HG03442 (cell line): ENCODE measurements around the gene SFMBT2.
"Not testable (repeated sequence)": the region's sequence is repeated elsewhere in the genome, so short reads cannot be mapped to it uniquely, and the experiment has no call there.

ENCODE experiments used
- ATAC-seq: cut with Tn5 transposase; IDR thresholded peaks from one replicate; pipeline ENCODE4 v1.9.1; 2021; ENCODE audit warnings: mild to moderate bottlenecking, moderate library complexity; ENCODE audit not compliant: unreplicated experiment

The SFMBT2 gene

DNA sequence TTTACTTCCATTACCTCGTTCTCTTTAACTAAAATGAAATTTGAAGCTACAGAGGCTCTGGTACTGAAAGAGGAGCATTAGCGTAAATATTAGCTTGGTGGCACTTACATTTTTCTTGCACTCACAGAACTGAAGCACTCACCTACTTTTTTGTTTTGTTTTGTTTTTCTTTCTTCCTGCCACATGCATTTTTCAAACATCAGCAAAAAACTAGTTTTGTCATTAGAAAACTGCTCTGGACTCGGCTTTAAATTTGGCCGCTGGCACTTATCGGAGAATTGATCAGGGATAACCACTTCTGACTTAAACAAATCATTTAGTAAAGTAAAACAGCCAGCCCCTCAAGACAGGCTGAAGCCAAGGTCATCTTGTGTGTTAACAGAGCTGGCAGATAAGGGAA lies 216.3 kb downstream of the SFMBT2 start:
- no peak for ATAC-seq

DNA sequence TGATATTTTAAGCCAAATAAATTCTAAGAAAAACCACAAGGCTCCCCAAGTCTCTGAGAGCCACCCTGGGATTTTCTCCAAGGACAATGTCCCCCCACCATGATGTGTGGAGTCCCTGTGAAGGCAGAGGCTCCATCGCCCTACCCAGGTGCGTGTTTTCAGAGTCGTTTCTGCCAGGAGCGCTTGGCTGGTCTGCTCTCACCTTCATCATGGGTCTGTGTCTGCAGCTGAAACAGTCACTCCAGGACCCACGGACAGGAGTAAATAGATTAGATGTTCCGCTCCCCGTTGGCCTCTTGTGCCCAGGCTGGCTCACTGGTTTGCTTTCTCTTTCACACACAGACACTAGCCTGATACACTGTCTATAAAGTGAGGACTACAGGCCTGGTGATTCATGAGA lies 217.5 kb downstream of the SFMBT2 start:
- ATAC-seq, result no peak

DNA sequence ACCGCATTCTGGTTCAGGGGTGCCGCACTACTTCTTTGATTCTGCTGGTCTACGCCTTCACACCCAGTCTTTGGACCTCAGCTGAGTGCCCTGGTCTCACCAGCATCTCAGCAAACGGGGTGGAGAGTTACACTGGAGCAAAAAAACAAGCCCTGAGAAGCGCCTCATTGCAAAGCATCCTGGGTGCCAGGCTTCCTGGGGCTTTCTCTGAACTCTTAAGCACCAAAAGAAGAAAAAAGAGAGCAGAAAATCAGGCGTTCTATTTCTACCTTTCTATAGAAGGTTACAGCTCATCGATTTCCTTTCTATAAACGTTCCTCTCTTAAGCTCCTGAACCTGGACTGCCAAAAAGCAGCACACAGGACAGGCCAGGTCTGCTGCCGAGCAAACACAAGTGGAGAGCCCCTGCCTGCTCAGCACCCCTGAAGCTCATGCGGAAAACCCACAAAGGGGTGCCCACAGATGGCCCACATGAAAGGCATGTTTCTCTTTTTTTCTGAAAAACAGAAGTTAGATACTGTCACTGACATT lies 217.9 kb downstream of the SFMBT2 start:
- no peak for ATAC-seq

DNA sequence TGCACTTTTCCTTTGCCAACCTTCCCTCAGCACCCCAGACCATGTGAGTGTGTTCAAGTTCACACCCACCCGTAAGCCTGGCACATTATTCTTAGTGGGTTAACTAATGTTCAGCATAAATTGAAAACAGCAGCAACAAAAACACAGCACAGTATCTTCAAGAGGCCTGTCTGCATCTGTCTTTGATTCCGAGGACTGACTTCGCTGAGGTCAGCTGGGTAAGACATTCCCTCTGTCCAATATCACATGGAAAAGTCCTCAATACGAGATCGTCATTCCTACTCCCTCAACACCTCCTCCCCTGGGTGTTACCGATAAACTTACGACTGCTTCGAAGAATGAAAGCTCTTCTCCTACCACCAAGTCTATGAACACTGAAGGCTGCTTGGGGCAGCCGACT lies 218.8 kb downstream of the SFMBT2 start:
- ATAC-seq, result no peak

DNA sequence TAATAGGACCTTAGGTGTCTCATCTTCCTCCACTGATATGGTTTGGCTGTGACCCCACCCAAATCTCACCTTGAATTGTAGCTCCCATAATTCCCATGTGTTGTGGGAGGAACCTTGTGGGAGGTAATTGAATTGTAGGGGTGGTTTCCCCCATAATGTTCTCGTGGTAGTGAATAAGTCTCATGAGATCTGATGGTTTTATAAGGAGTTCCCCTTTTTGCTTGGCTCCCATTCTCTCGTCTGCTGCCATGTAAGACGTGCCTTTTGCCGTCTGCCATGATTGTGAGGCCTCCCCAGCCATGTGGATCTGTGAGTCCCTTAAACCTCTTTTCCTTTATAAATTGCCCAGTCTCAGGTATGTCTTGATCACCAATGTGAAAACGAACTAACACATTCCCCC lies 220.1 kb downstream of the SFMBT2 start:
- ATAC-seq, result not testable (repeated sequence)

DNA sequence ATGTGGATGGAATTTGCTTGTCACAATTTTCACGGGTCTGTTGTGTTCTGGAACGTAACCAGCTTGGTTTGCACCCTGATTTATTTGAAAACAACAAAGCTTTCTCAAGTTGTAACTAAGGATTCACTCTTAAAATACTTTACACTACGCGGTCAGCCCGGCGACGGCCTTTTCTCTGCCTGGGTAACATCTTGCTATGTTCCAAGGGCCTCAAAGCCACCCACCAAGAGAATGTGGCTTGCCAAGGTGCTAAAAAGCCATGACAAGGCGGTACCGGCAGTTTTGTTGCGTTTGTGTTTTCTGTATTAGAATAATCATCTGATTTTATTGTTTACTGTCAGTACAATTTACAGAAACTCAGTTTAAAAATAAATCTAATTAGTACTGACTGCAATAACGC lies 220.9 kb downstream of the SFMBT2 start:
- ATAC-seq, result no peak

DNA sequence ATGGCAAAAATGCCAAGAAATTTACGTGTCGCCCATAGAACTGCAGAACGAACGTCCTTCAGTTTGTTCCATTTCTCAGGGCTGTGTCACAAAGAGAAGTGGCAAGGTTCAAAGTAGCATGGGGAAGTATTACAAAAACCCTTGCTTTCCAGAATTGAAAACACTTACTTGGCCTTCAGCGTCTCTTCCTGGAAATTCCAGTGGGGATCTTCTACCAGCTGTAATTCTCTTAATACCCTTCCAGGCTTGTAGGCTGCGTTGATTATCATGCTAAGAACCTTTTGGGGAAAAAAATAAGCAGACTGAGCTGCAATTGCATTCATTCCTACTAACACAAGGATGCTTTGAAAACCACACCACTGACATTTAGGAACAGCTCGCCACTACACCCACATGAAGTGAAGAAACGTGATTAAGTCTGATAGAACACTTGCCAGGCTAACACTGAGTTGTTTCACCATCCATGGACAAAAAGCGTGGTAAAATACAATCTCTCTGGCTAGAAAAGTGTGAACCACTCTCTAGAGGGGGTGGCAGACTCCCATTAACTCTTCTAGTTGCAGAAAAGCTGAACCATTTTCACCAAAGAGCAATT lies 222.3 kb downstream of the SFMBT2 start:
- no peak for ATAC-seq

DNA sequence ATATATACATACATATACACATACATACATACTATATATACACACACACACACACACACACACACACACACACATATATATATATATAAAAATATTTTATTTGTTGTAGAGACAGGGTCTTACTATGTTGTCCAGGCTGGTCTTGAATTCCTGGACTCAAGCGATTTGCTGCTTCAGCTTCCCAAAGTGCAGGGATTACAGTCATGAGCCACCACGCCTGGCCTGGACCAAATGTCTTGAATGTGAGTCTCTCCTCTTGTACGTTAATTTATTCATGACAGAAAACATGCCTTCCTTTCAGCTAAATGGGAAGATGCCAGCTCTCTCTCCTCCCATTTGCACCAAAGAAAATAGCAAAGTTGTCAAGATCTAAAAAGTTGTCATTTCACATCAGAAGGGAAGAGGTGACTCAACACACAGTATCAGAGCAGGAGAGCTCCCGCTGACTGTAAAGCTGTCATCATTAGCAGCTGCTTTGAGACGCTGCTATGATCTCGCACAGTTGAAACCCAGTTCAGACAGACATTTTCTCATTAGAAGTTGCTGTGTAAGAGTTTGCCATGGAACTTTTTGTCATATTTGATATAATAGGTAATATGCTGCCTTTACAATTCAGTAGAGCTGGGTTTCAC lies 224.3 kb downstream of the SFMBT2 start:
- no peak for ATAC-seq

DNA sequence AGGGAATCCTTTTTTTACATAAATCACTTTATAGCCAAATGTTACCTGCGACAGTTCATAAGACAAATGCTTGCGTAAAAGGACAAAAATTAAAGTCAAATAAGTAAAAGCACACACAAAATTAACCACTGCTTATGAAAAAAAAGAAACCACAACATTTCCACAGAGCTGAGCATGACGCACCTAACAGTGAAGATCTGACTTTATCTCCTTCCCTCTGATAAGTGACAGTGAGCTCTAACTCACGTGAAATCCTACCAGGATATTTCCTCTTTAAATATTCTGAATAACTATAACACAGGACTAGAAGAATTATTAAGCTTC lies 225.5 kb downstream of the SFMBT2 start:
- ATAC-seq, result no peak

DNA sequence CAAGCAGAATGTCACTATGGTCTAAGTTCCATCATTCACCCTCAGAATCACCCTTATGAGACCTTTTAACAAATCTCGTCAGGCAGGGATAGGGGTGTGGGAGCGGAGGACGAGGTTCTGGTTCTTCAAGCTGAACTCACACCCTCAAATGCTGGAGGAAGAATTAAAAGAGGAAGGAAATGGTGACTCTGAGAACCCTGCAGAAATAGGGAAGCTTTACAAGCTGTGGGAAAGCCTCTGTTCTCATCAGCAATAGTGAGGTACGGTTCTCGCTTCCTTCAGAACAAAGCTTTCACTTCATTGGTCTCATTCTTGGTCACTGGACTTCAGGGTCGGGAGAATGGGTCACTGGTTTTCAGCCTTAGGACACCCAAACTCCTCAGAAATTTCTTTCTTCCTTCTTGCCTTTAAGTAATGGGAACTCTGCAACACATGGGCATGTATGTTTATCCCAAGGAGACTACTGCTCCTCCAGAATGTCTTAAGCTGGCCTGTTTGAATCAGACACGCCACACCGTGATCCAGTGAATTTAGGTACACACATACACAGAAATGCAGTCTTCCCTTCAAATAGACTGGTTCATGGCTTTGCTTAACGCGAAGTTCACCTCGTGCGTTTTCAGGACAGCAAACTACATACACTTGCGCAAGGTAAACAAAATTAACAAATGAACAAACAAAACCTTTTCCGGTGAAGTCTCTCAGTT lies 226.0 kb downstream of the SFMBT2 start:
- no peak for ATAC-seq

DNA sequence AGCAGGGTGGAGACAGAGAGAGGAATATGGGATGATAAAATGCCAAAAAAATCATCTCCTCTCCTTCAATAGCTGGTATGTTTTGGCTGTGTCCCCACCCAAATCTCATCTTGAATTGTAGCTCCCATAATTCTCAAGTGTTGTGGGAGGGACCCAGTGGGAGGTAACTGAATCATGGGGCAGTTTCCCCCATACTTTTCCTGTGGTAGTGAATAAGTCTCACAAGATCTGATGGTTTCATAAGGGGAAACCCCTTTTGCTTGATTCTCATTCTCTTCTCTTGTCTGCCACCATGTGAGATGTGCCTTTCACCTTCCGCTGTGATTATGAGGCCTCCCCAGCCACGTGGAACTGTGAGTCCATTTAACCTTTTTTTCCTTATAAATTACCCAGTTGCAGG lies 226.7 kb downstream of the SFMBT2 start:
- not testable (repeated sequence) for ATAC-seq

DNA sequence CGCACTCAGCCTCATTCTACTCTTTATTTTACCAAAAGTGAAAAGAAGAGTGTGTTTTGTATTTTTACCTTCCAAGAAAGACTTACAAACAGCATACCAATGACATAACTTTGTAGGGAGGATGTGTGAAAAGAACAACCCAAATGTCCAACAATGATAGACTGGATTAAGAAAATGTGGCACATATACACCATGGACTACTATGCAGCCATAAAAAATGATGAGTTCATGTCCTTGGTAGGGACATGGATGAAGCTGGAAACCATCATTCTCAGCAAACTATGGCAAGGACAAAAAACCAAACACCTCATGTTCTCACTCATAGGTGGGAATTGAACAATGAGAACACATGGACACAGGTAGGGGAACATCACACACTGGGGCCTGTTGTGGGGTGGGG lies 228.5 kb downstream of the SFMBT2 start:
- not testable (repeated sequence) for ATAC-seq

DNA sequence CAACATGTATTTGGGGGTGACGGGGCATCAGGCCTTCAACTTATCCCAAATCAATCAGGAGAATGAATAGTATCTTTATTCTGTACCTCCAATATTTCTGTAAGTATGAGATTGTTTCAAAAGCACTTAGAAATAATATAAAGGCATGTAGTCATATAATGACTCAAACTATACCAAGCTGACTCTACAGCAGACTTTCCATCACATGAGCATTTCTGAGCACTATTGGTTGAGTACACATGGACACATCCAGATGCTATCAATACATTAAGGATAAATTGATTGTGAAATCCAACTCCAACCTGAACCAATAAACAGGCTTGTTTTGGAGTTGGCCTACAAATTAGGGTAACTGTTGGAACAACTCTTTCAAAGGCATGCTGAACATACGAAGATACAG lies 229.4 kb downstream of the SFMBT2 start:
- ATAC-seq, result no peak

DNA sequence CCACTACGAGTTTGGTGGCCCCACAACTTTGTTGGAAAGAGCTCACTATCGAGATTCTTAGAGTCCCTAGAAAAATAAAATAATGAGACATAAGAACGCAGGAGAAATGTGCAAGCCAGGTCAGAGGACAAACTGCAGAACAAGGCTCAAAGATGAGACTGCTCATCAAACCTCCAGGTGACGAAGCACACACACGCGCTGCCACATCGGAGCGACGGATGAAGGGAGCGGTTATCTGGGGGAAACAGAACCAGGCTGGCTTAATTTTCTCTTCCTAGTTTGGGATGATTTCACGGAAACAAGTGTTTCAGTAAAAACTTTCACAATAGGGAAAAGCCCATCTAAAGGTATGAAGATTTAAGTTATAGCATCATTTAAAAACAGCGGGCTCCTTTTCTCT lies 231.3 kb downstream of the SFMBT2 start:
- no peak for ATAC-seq

DNA sequence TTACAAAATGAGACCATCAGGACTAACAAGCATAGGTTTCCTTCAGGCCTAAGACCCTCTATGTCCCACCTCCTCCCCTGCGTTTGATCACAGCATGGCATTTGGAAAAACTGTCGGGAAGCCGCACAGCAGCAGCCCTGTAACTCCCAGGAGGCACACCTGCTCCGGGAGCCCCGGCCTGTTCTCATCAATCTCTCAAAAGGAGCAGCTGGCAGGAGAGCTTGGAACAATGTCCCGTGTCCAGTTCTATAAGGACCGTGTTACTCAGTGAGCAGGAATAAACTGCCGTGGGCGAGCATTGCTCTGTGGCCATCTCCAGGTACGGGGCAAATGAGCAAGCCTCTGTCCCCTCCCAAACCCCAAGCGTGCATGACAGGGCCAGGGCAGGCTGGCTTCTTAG lies 236.9 kb downstream of the SFMBT2 start:
- no peak for ATAC-seq

DNA sequence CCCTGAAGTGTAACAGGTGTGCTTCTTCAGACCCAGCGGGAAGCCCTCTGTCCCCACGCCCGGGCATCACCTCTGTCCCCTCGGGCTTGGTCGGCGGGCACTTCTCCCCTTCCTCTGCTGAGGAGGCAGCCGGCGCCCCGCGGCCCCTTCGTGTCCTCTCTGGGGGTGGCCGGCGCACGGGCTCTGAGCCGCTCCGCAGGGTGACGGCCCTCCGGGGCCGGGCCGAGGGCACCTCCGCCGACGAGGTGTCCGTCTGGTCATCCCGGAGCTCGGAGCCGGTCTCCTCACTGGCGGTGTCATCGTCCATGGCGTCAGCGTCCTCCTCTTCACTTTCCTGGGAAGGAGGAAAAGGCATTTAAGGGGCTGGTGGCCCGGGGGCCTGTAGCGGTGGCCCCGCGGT lies 239.0 kb downstream of the SFMBT2 start:
- ATAC-seq, result no peak

DNA sequence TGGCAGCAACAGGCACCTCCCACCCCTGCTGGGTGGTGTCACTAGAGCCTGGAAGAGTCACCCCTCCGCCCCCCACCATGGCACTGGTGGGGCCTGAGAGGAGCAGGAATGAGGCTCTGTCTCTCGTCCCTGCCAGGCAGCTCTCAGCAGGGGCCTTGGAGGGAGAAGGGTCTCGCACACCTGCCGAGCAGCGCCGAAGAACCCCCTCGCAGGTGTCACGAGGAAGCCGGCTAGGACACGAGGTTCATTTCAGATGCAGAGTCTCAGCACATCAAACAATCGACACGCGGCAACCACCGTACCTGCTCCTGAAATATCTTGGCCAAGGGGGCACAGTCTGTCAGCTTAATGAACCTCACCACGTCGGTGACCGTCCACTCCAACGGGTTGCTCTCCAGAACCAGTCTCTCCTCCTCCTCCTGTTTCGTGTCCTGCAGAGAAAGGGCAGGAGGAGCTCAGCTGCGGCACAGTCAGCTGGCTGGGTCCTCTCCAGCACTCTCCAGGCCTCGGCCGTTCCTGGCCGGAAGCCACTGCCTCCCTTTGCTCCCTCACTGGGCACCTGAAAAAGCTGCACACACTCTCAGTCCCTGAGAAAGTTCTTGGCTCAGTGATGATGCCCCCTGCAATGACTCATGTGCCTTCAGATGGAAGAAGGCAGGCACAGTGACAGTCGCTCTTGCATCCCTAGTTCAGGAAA lies 240.1 kb downstream of the SFMBT2 start:
- ATAC-seq, result no peak

DNA sequence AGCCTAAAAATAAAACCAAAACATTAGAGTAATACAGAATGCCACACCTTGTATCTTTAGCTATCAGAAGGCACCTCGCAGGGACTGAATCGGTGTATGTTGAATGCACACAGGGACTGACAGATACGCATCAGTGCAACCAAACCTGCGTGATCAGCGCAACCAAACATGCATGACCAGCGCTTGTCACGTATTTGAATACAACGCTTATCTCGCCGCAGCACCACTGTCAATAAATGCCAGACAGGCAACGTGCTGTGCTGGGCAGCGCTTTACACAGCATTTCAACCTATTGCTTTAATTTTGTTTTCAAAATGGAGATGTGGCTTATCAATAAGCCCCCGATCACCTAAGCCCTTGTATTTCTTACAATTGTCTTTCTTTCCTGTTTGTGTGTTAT lies 242.4 kb downstream of the SFMBT2 start:
- no peak for ATAC-seq

DNA sequence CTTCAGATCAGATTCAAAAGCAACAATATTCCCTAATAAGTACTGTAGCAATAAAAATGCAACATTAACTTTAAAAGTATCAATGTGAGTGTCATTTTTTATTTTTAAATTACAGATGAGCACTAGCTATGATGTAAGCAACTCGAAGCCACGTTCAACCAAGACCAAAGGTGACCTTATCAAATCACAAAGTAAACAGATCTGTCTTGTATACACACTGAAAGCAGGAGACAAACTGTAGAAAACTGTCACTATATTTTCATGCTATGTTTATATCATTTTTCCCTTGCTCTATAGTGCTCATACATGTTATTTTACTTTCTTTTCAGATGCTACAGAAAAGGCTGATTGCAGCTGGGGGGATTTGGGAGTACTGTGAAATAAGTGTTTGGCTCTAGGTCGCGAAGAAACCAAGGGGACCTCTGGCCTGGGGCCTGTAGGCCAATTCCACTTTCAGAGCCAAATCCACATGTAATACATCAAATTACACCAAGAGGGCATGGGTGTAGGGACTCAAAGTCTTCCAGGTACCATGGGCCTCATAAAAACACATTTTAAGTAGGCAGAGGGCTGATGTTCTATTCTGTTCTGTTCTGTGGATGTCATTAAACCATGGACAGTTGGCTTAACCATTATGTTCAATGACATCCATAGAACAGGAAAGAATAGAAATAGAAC lies 245.2 kb downstream of the SFMBT2 start:
- ATAC-seq, result no peak

DNA sequence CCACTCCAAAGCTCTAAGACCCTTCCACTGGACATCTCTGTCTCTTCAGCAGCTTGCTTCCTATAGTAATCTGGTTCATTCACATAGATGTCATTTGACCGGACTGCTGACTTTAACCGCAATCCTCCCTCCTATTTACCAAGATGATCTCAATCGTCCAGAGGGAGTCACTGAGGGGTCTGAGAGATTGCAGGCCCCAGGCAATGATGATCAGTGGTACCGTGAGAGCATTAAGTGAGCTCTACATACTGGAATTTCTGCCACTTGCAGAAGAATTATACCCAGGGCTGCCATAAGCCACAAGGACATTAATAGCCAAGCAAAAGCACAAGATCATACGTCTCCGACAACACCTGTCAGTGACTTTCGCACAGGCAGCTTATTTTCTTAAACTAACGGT lies 245.9 kb downstream of the SFMBT2 start:
- no peak for ATAC-seq

DNA sequence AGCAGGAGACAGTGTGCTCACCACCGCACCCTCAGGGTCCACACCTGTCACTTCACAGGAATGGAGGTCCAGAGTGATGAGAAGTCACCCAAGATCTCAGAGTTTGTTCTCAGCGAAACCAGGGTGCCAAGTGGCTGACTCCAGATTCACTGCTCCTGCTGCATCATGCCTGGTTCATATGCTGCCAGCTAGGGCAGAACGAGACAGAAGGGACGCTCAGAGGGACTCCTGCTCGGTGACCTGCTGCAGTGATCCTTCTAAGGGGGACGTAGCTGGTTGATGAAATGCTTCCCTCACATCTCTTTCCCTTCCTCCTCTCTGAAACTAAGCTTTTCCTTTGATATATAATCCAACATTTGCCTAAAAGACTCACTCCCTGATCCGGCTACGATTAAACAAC lies 248.5 kb downstream of the SFMBT2 start:
- ATAC-seq, result no peak
